ENCODE data around the gene GRM7.

The GRM7 gene

GRCh38 chr3:7249493-7250076 lies 388.7 kb downstream of the GRM7 start:
- no peak for DNase-seq

- DNase-seq = no peak
These were observed 393.3 kb downstream of the GRM7 start for GRCh38 chr3:7254251-7254650.

GRCh38 chr3:7260975-7261374 lies 400.1 kb downstream of the GRM7 start:
- DNase-seq = no peak

GRCh38 chr3:7263347-7264195 lies 402.7 kb downstream of the GRM7 start:
- DNase-seq = no peak

- DNase-seq = no peak
These were observed 403.2 kb downstream of the GRM7 start for GRCh38 chr3:7264196-7264526.

- DNase-seq = no peak
These were observed 404.8 kb downstream of the GRM7 start for GRCh38 chr3:7265736-7266135.

GRCh38 chr3:7266551-7266950 lies 405.6 kb downstream of the GRM7 start:
- no peak for DNase-seq

GRCh38 chr3:7270731-7271130 lies 409.8 kb downstream of the GRM7 start:
- no peak for DNase-seq

GRCh38 chr3:7271631-7272030 lies 410.7 kb downstream of the GRM7 start:
- DNase-seq = no peak

- no peak for DNase-seq
These were observed 411.3 kb downstream of the GRM7 start for GRCh38 chr3:7272203-7272602.

- no peak for DNase-seq
These were observed 414.5 kb downstream of the GRM7 start for GRCh38 chr3:7275396-7275795.

GRCh38 chr3:7280318-7280717 lies 419.4 kb downstream of the GRM7 start:
- DNase-seq = no peak

GRCh38 chr3:7282988-7283387 lies 422.1 kb downstream of the GRM7 start:
- no peak for DNase-seq

- no peak for DNase-seq
These were observed 424.6 kb downstream of the GRM7 start for GRCh38 chr3:7285505-7285904.

GRCh38 chr3:7288133-7288532 lies 427.2 kb downstream of the GRM7 start:
- no peak for DNase-seq

- no peak for DNase-seq
These were observed 428.2 kb downstream of the GRM7 start for GRCh38 chr3:7289121-7289520.

- DNase-seq = no peak
These were observed 429.3 kb downstream of the GRM7 start for GRCh38 chr3:7290077-7290825.

GRCh38 chr3:7292362-7292761 lies 431.4 kb downstream of the GRM7 start:
- no peak for DNase-seq

GRCh38 chr3:7293286-7293685 lies 432.4 kb downstream of the GRM7 start:
- no peak for DNase-seq

- no peak for DNase-seq
These were observed 444.6 kb downstream of the GRM7 start for GRCh38 chr3:7305561-7305960.

- DNase-seq = no peak
These were observed 446.0 kb downstream of the GRM7 start for GRCh38 chr3:7306901-7307300.

GRCh38 chr3:7307410-7307809 lies 446.5 kb downstream of the GRM7 start:
- no peak for DNase-seq

- no peak for DNase-seq
These were observed 448.8 kb downstream of the GRM7 start for GRCh38 chr3:7309641-7310102.

- DNase-seq = no peak
These were observed 454.1 kb downstream of the GRM7 start for GRCh38 chr3:7315037-7315436.

Measured in activated CD4-positive, alpha-beta T cell treated with anti-CD3 and anti-CD28 coated beads, Interleukin-10, Interleukin-2, amounts not matched to agents 100 ng/mL and 50 ng/mL, durations not matched to agents 16 hours and 8 hours (primary cell).